Spinal cord (tissue), 10 donors: Measurements from ENCODE around the gene BAIAP2L2. TPM values are rescaled to one million over a fixed set of nuclear protein-coding genes. Genes with fewer than 3 reads are reported as not detected.
A peak's percentile ranks its signal among the peaks of the same experiment; 100 is the strongest.
"Not testable (repeated sequence)": the region's sequence is repeated elsewhere in the genome, so short reads cannot be mapped to it uniquely, and the experiment has no call there.

Source experiments
- DNase-seq, 6 donors: peaks; one replicate each; pipeline versions ENCODE4 v3.0.0 to v3.0.0-alpha.2; 2013 to 2015; ENCODE audit warnings: low spot score in 6 of 6, low read depth in 4 of 6
- H3K27ac ChIP-seq: one replicate; pipeline ENCODE4 v1.5.1; 2013; ENCODE audit warnings: low read depth, low read length, control low read depth
- H3K27me3 ChIP-seq: one replicate; pipeline ENCODE4 v1.6.1; 2013; ENCODE audit warnings: low read length; ENCODE audit not compliant: control insufficient read depth, insufficient read depth
- H3K36me3 ChIP-seq: one replicate; pipeline ENCODE4 v1.6.1; 2013; ENCODE audit warnings: low read length; ENCODE audit not compliant: control insufficient read depth, insufficient read depth
- H3K4me1 ChIP-seq: one replicate; pipeline ENCODE4 v1.6.1; 2013; ENCODE audit warnings: low read length; ENCODE audit not compliant: control insufficient read depth, insufficient read depth
- H3K4me3 ChIP-seq: one replicate; pipeline ENCODE4 v1.5.1; 2013; ENCODE audit warnings: low read depth, low read length, control low read depth
- H3K9me3 ChIP-seq: one replicate; pipeline ENCODE4 v1.6.1; 2013; ENCODE audit warnings: low read length; ENCODE audit not compliant: control insufficient read depth, insufficient read depth
- WGBS: methylation state at CpG from one replicate; pipeline ENCODE4 v1.1.5; 2013; ENCODE audit warnings: missing lambda C conversion rate; ENCODE audit not compliant: insufficient coverage; 5-methylcytosine and 5-hydroxymethylcytosine counted together
- polyA plus RNA-seq, 2 donors: library from polyadenylated mRNA; unstranded; fragments of 120-200 nt; gene quantifications; one replicate each; pipeline ENCODE4 v1.2.1, GENCODE V29; 2013; ENCODE audit not compliant: insufficient read length in 2 of 2
- total RNA-seq, 2 donors: library from RNA; depleted of rRNA in 1 of 2; stranded (reverse); fragments of 120-200 nt in 1 of 2; fragments of >200 nt in 1 of 2; gene quantifications; one replicate each; pipeline versions ENCODE4 v1.2.3 to v1.2.4, GENCODE V29; 2013 to 2014
- donor health status: healthy.

Gene BAIAP2L2
- total and polyA plus RNA-seq, 4 donors, result 0.10 to 11.3 (median 4.6) TPM

DNA sequence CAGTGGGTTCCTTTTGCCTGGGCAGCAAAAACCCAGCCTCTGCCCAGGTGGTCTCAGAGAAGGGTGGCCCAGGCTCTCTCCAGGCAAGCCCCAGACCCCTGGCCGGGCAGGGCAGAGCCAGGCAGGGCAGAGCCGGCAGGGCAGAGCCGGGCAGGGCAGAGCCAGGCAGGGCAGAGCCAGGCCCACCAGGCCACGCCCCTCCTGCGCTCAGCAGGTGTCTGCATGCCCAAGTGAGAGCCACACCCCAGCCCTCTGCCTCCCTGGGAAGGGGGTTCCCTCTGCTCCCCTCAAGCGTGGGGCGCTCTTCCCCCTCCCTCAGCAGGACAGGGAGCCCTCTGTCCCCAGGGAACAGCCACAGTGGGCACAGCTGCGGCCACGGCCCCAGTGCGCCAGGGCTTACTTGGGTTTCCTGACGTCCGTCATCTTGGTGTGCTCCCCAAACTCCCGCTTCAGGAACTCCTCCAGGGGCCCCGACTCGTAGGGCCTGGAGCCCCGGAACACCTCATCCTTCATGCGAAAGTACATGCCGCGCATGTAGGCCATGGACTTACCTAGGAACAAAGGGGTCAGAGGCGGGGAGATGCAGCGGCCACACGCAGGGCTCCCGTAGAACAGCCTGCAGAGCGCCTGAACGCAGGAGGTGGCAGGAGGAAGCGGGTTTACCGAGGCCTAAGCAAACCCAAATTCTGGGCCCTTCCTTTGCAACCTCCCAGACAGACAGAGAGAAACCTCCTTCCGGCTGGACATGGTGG, 10.1 kb upstream of the BAIAP2L2 start:
- Histone ChIP-seq H3K4me1 (peaks cover 3% of the 10 kb centered on the region), H3K27me3 (no peaks in the 10 kb centered on the region), H3K36me3 (peaks cover 21% of the 10 kb centered on the region), H3K4me3 (no peak overlapping the region), H3K27ac (no peak overlapping the region), H3K9me3 (no peaks in the 10 kb centered on the region)
- no peak for DNase-seq
- WGBS, result 82% methylated on average over 27 of the region's 28 CpGs

DNA sequence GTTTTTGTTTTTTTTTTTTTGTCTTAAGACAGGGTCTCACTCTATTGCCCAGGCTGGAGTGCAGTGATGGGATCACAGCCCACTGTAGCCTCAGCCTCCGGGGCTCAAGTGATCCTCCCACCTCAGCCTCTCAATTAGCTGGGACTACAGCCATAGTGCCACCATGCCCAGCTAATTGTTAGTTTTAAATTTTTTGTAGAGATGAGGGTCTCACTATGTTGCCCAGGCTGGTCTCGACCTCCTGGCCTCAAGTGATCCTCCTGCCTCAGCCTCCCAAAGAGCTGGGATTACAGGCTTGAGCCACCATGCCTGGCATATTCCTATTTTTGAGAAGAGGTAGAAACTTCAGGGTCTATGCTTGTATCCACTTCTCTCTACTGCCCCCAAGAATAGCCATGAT, 8.3 kb upstream of the BAIAP2L2 start:
- not testable (repeated sequence) for H3K9me3 ChIP-seq, H3K27ac ChIP-seq, H3K27me3 ChIP-seq, DNase-seq, H3K4me3 ChIP-seq
- Histone ChIP-seq H3K4me1 (peaks cover 19% of the 10 kb centered on the region), H3K36me3 (peaks cover 27% of the 10 kb centered on the region)
- 100% methylated on average over 1 of the region's 2 CpGs for WGBS

DNA sequence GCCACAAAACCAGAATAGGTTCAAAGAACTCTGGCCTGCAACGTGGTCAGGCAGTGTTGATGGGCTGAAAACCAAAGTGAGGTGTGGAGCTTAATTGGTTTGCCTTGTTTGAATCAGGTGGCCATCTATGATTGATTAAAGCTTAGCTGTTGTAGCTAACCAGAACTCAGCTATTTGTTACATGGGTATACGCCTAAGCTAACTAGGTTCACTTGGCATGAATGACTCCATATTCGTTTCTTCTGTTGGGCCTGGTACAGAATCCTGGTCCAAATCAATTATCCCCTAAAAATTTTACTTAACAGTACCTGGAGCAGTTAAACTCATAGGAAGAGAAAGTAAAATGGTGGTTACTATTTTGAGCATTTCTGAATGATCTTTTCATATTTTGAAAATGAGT, 7.7 kb upstream of the BAIAP2L2 start:
- H3K36me3 ChIP-seq, result peaks cover 30% of the 10 kb centered on the region
- no peaks in the 10 kb centered on the region for H3K27me3 ChIP-seq
- WGBS, result 88% methylated on average over 1 of the region's 3 CpGs
- no peak for DNase-seq
- H3K27ac ChIP-seq, result no peak overlapping the region
- H3K4me1 ChIP-seq, result peaks cover 25% of the 10 kb centered on the region
- H3K9me3 ChIP-seq, result no peaks in the 10 kb centered on the region
- H3K4me3 ChIP-seq, result no peak overlapping the region

DNA sequence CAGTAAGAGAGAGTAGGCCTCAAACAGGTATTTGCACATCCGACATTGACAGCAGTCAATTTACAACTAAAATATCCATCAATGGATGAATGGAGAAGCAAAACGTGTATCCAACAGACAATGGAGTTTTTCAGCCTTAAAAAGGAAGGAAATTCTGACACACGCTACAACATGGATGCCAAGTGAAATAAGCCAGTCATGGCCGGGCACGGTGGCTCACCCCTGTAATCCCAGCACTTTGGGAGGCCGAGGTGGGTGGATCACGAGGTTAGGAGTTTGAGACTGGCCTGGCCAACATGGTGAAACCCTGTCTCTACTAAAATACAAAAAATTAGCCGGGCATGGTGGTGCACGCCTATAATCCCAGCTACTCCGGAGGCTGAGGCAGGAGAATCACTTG, 7.1 kb upstream of the BAIAP2L2 start:
- 90% methylated on average over 2 of the region's 10 CpGs for WGBS
- not testable (repeated sequence) for H3K27me3 ChIP-seq, DNase-seq, H3K27ac ChIP-seq, H3K4me3 ChIP-seq, H3K9me3 ChIP-seq
- Histone ChIP-seq H3K4me1 (peaks cover 26% of the 10 kb centered on the region), H3K36me3 (peaks cover 32% of the 10 kb centered on the region)

DNA sequence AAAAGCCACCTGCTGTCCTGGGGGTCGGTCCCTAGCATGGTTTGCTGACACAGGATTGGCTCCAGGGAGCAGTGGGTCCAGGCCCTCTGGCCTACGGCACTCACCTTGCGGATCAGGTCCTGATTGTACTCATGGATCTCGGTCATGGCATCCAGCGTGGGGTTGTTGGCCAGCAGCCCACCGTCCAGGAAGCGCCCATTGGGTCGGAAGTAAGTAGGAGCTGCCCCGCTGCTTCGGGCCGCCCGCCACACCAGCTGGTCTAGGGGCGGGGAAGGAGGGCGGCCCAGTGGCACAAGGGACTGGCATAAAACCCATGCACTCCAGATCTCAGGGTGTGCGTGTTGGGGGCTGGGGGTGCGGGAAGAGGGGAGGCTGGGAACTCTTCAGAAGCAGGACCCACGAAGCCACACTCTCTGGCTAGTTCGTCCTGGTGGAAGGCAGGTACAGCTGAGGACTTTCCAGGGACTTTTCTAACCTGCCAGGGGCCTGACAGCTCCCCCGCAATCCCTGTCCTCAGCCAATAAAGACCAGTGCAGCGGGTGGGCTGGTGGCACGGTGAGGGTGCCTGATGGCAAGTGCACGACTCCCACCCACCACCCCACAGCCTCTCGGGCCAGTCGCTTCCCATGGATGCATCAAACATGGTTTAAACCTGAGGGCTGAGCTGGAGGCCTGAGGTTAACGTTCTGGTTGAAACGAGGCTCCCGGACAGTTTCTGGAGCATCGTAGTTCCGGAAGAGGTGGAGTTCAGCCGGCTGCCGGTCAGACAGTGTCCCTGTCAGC, 5.1 kb upstream of the BAIAP2L2 start:
- Histone ChIP-seq H3K36me3 (peaks cover 42% of the 10 kb centered on the region), H3K27ac (no peak overlapping the region)
- 90% methylated on average over 28 of the region's 31 CpGs for whole genome bisulfite sequencing

DNA sequence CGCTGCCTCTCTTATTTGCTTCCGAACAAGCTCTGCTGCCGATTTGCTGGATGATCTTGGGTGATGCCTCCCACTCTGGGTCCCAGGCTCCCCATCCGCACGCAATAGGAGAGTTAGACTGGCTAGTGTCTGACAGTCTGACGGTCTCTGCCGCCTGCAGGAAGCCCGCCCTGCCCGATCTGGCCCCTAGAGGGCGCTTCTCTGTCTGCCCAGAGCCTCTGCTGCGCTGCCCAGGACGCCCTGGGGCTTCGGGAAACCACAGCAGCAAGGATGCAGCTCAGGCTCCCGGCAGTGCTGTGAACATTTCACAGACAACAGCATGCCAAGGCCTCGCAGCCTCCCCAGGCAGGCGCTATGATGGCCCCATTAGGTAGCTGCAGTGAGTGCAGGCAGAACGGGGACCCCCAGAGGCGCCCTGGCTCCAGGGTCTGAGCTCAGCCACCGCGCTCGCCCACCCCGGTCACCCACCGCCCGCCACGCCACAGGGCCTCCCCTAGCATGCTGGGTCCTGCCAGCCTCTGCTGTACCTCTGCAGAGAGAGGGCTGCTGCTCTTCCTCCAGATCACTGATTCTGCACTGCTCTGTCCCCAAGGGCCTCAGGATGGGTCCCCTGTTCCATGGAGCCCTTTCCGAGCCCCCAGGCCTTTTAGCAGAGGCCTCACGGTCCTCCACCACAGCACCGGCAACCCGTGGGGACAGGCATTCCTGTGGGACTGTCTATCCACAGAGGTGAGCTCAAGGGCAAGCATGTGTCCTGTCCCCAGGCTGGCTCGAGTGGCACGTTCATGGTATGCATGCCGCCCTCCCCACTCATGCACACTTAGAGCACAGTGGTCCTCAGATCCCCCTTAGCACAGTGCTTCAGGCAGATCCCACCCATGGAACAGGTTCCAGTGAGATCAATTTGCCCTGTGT, 4.3 kb upstream of the BAIAP2L2 start:
- 44% methylated on average over 30 of the region's 32 CpGs for WGBS
- Histone ChIP-seq H3K36me3 (peaks cover 43% of the 10 kb centered on the region), H3K9me3 (no peaks in the 10 kb centered on the region), H3K27ac (no peak overlapping the region), H3K27me3 (no peaks in the 10 kb centered on the region), H3K4me1 (peaks cover 37% of the 10 kb centered on the region), H3K4me3 (no peak overlapping the region)
- DNase-seq, result peak; percentile 15 to 91 (median 54)

More for the DNA sequence above, 5.1 kb upstream of the BAIAP2L2 start:
- Histone ChIP-seq H3K27me3 (no peaks in the 10 kb centered on the region), H3K9me3 (no peaks in the 10 kb centered on the region), H3K4me3 (no peak overlapping the region), H3K4me1 (peaks cover 29% of the 10 kb centered on the region)
- no peak for DNase-seq

DNA sequence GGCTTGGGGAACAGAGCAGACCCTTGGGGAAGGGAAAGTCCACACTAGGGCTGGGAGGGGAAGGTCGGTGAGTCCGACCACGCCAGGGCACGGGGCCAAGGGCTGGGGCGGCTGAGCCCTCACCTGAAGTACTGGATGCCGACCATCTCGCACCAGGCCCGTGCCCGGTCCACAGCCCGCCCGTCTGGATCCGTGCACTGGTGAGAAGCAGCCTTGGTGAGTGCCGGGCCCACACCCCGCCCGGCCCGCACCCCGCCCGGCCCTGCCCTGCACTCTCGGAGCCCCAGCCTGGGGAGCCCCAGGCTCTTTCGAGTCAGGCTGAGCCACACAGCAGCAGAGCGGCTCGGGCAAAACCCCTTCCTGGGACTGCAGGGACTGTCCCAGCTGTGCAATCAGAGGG, 1.9 kb upstream of the BAIAP2L2 start:
- no peak overlapping the region for H3K27ac ChIP-seq
- 94% methylated on average over 19 of the region's 22 CpGs for WGBS
- no peak overlapping the region for H3K4me3 ChIP-seq
- H3K36me3 ChIP-seq, result peaks cover 57% of the 10 kb centered on the region
- H3K9me3 ChIP-seq, result no peaks in the 10 kb centered on the region
- DNase-seq, result no peak
- H3K4me1 ChIP-seq, result peaks cover 42% of the 10 kb centered on the region
- H3K27me3 ChIP-seq, result no peaks in the 10 kb centered on the region

DNA sequence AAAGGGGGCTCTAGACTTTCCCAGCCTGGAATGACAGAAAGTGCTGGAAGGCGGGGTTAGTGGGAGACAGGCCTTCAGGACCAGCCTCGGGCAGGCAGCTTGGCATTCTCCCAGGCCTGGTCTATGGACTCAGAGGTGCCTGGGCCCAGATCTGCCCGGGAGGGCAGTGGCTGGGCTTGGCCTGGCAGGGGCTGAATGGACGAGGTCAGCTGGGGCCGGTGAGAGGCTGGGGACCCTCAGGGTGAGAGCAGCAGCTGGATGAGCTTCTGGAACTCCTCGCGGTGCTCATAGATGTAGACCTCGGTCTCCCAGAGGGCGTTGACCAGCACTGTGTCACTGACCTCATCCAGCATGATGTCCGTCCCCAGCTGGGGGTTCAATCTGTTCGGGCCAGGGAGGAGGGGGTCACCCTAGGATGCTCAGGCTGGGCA, 1.5 kb upstream of the BAIAP2L2 start:
- Histone ChIP-seq H3K27me3 (no peaks in the 10 kb centered on the region), H3K4me1 (peaks cover 42% of the 10 kb centered on the region), H3K27ac (no peak overlapping the region), H3K36me3 (peaks cover 60% of the 10 kb centered on the region), H3K4me3 (no peak overlapping the region), H3K9me3 (no peaks in the 10 kb centered on the region)
- WGBS, result 80% methylated on average over 11 of the region's 11 CpGs
- no peak for DNase-seq
